Upper lobe of left lung (tissue), 6 donors: ENCODE measurements around the gene FLT3LG. TPM values are rescaled to one million over a fixed set of nuclear protein-coding genes. Genes with fewer than 3 reads are reported as not detected.

Source experiments
- ATAC-seq, 2 donors: fragments of 200-7000 bp; cut with Tn5 transposase; one replicate each; pipeline ENCODE4 v1.9.1; 2022; ENCODE audit warnings: mild to moderate bottlenecking in 2 of 2, moderate library complexity in 2 of 2; ENCODE audit not compliant: low FRiP score in 2 of 2
- DNase-seq, 2 donors: peaks; one replicate each; pipeline ENCODE4 v3.0.0-alpha.2; 2019 to 2020
- H3K27ac ChIP-seq, 4 donors: fragments of 200-600 bp; sonication (generic); one replicate each; pipeline ENCODE4 v1.5.1; 2016 to 2019
- H3K27me3 ChIP-seq, 4 donors: fragments of 200-600 bp; sonication (generic); one replicate each; pipeline ENCODE4 v1.5.1; 2017 to 2019
- H3K36me3 ChIP-seq, 4 donors: fragments of 200-600 bp; sonication (generic); one replicate each; pipeline ENCODE4 v1.5.1; 2016 to 2019
- H3K4me1 ChIP-seq, 4 donors: fragments of 200-600 bp; sonication (generic); one replicate each; pipeline ENCODE4 v1.5.1; 2018 to 2019
- H3K4me3 ChIP-seq, 4 donors: fragments of 200-600 bp; sonication (generic); one replicate each; pipeline ENCODE4 v1.5.1; 2017 to 2019; ENCODE audit warnings: mild to moderate bottlenecking in 2 of 4, moderate library complexity in 1 of 4
- H3K9me3 ChIP-seq, 4 donors: fragments of 200-600 bp; sonication (generic); one replicate each; pipeline ENCODE4 v1.5.1; 2018 to 2019
- EP300 ChIP-seq, 4 donors: sonication (generic); formaldehyde crosslinking; IDR thresholded peaks; one replicate each; pipeline ENCODE4 v1.5.1; 2017; ENCODE audit warnings: antibody characterized with exemption in 4 of 4, control low read depth in 2 of 4
- POLR2A ChIP-seq, 4 donors: fragments of 450-650 bp; IDR thresholded peaks; one replicate each; pipeline ENCODE4 v1.5.1; 2016 to 2017; ENCODE audit warnings: antibody characterized with exemption in 4 of 4, mild to moderate bottlenecking in 2 of 4
- POLR2AphosphoS5 ChIP-seq, 2 donors: sonication (generic); formaldehyde crosslinking; IDR thresholded peaks; one replicate each; pipeline ENCODE4 v1.5.1; 2017; ENCODE audit warnings: antibody characterized with exemption in 2 of 2
- WGBS, 2 donors: methylation state at CpG; one replicate each; pipeline ENCODE4 v1.1.5; 2017 to 2018; 5-methylcytosine and 5-hydroxymethylcytosine counted together
- total RNA-seq, 6 donors: library from RNA; depleted of rRNA in 4 of 6; stranded (reverse); fragments of >200 nt in 4 of 6; gene quantifications; one replicate each; pipeline versions ENCODE4 v1.1.0 to v1.2.1, GENCODE V29; 2016 to 2021
- TF ChIP-seq, protein P1 (sequence below), 6 experiments: fragments of 450-650 bp in 4 of 6; fragments of 200-600 bp in 2 of 6; sonication (generic) in 2 of 6; IDR thresholded peaks; one replicate each; pipeline ENCODE4 v1.5.1; 2016 to 2019; ENCODE audit warnings: antibody characterized with exemption in 6 of 6
- donor health status: DM: no; HTN: no; CAD: no; lungs with moderate emphysema.
- donor health status: DM: no; HTN: yes; CAD: no; lungs with severe emphysema.

FLT3LG gene
- total RNA-seq, 6 donors from 2014 or later: 4.3 to 19.9 (median 9.9) TPM

DNA sequence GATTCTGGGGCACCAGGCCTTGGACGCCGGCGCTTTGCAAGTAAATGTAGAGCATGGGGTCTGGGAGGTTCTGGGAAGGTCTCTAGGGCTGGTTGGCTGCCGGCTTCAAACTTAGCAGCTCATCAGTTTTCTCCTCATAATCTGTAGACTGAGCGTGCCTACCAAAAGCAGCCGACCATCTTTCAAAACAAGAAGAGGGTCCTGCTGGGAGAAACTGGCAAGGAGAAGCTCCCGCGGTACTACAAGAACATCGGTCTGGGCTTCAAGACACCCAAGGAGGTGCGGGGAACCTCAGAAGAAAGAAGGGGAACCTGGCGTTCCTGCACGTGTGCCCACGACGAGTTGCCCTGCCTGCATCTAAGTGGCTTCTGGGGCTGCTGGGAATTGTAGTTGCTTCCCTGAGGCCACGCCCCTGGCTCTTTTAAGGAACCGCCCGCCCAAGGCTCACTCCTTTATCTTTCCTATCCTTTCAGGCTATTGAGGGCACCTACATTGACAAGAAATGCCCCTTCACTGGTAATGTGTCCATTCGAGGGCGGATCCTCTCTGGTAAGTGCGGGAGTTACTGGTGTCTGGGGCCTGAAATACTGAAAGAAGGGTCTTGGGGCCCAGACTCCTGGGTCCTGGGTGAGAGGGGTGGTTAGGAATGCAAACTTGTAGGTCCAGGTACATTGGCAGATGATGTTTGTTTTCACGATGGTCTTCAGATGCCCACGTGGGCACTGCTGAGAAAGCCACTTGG is 23.2 kb downstream of the FLT3LG start:
- Histone ChIP-seq H3K4me1 (peaks cover 39 to 52% (median 49%) of the 10 kb centered on the region in 4 donors), H3K4me3 (peak overlapping the region; percentile 65 to 96 (median 90)), H3K9me3 (no peaks in the 10 kb centered on the region), H3K36me3 (peaks cover 19 to 43% (median 41%) of the 10 kb centered on the region in 4 donors), H3K27ac (peak overlapping the region; percentile 94 to 98 (median 96)), H3K27me3 (no peaks in the 10 kb centered on the region)
- WGBS, 2 donors: 11 to 23% methylated on average over 14 to 22 of the region's 22 CpGs
- TF ChIP-seq POLR2AphosphoS5 (IDR thresholded peaks at IDR 0.05) (peak; percentile 41 to 44), EP300 (IDR thresholded peaks at IDR 0.05) (no peak), POLR2A (IDR thresholded peaks at IDR 0.05) (peak in 1 of 4 donors; percentile 53)
- TF ChIP-seq, protein P1, sequence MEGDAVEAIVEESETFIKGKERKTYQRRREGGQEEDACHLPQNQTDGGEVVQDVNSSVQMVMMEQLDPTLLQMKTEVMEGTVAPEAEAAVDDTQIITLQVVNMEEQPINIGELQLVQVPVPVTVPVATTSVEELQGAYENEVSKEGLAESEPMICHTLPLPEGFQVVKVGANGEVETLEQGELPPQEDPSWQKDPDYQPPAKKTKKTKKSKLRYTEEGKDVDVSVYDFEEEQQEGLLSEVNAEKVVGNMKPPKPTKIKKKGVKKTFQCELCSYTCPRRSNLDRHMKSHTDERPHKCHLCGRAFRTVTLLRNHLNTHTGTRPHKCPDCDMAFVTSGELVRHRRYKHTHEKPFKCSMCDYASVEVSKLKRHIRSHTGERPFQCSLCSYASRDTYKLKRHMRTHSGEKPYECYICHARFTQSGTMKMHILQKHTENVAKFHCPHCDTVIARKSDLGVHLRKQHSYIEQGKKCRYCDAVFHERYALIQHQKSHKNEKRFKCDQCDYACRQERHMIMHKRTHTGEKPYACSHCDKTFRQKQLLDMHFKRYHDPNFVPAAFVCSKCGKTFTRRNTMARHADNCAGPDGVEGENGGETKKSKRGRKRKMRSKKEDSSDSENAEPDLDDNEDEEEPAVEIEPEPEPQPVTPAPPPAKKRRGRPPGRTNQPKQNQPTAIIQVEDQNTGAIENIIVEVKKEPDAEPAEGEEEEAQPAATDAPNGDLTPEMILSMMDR (IDR thresholded peaks at IDR 0.05): no peak
- peak in 1 of 2 donors; percentile 88 for DNase-seq
- ATAC-seq: peak; percentile 34 to 50

- H3K4me1 ChIP-seq: peaks cover 39 to 52% (median 49%) of the 10 kb centered on the region in 4 donors
- DNase-seq (no peak), ATAC-seq (no peak)
- 89 to 91% methylated on average over 12 of the region's 12 CpGs for WGBS, 2 donors
- H3K36me3 ChIP-seq: peaks cover 16 to 37% (median 36%) of the 10 kb centered on the region in 4 donors
- peak overlapping the region; percentile 94 to 98 (median 96) for H3K27ac ChIP-seq
- no peak for TF ChIP-seq POLR2AphosphoS5 (IDR thresholded peaks at IDR 0.05)
- TF ChIP-seq EP300 (IDR thresholded peaks at IDR 0.05): no peak
- no peak for TF ChIP-seq POLR2A (IDR thresholded peaks at IDR 0.05)
- TF ChIP-seq, protein P1 (IDR thresholded peaks at IDR 0.05): no peak
- H3K27me3 ChIP-seq: no peaks in the 10 kb centered on the region
- peak overlapping the region in 3 of 4 donors; percentile 89 to 96 (median 90) for H3K4me3 ChIP-seq
- no peaks in the 10 kb centered on the region for H3K9me3 ChIP-seq
These were observed 23.7 kb downstream of the FLT3LG start for GRCh38 chr19:49497789-49498103.

- Histone ChIP-seq H3K9me3 (no peaks in the 10 kb centered on the region), H3K27ac (peak overlapping the region in 2 of 4 donors; percentile 84 to 94), H3K36me3 (peaks cover 15 to 31% (median 30%) of the 10 kb centered on the region in 4 donors), H3K27me3 (no peaks in the 10 kb centered on the region), H3K4me3 (peak overlapping the region in 1 of 4 donors; percentile 96), H3K4me1 (peaks cover 41 to 56% (median 53%) of the 10 kb centered on the region in 4 donors)
- TF ChIP-seq POLR2A (IDR thresholded peaks at IDR 0.05) (no peak), EP300 (IDR thresholded peaks at IDR 0.05) (no peak), POLR2AphosphoS5 (IDR thresholded peaks at IDR 0.05) (no peak)
- TF ChIP-seq, protein P1 (IDR thresholded peaks at IDR 0.05): no peak
- no peak for DNase-seq
- no peak for ATAC-seq
- WGBS, 2 donors: 81 to 83% methylated on average over 6 to 7 of the region's 7 CpGs
These were observed 24.5 kb downstream of the FLT3LG start for GRCh38 chr19:49498475-49498874.

GRCh38 chr19:49499030-49499670 is 25.1 kb downstream of the FLT3LG start:
- no peak for TF ChIP-seq POLR2AphosphoS5 (IDR thresholded peaks at IDR 0.05)
- no peak for TF ChIP-seq POLR2A (IDR thresholded peaks at IDR 0.05)
- no peak for TF ChIP-seq EP300 (IDR thresholded peaks at IDR 0.05)
- TF ChIP-seq, protein P1 (IDR thresholded peaks at IDR 0.05): no peak
- Histone ChIP-seq H3K36me3 (peaks cover 15 to 31% (median 29%) of the 10 kb centered on the region in 4 donors), H3K27me3 (no peaks in the 10 kb centered on the region), H3K27ac (peak overlapping the region; percentile 38 to 94 (median 84)), H3K4me3 (peak overlapping the region in 3 of 4 donors; percentile 30 to 96 (median 35)), H3K9me3 (no peaks in the 10 kb centered on the region), H3K4me1 (peaks cover 41 to 57% (median 54%) of the 10 kb centered on the region in 4 donors)
- DNase-seq (no peak), ATAC-seq (no peak)
- 80 to 82% methylated on average over 9 to 19 of the region's 19 CpGs for WGBS, 2 donors
